Measurements from ENCODE around the gene KLHL22. TPM values are rescaled to one million over a fixed set of nuclear protein-coding genes. Genes with fewer than 3 reads are reported as not detected.

The KLHL22 gene
- total RNA-seq, 2 donors from 2014 or later, result 45.1 to 51.3 TPM

DNA sequence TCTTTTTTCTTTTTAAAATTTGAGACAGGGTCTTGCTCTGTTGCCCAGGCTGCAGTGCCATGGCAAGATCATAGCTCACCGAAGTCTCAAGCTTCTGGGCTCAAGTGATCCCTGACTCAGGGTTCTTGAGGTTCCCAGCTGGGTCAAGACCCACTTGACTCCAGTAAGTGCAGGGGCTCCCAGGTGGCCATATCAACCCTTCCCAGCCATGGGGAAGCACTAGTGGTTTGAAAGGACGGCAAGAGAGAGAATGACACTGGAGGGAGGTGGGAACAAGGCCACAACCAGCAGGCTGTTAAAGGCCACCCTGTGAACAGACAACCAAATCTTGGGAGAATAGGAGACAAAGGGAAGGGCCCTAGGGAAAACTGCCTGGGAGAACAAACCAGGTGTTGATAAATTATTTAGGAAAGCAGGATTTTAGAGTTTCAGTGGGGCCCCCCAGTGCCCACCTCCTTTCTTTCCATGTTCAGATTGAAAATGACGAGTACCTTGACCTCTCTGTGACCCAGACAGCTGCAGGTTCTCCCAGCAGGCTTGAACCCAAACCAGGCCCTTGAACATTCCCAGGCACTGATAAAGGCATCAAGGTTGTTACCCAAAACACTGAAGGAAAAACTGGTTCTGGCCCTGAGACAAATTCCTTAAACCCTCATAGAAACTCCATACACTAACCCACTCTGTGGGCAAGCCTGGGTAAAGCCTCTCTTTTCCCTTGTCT, 28.8 kb downstream of the KLHL22 start:
- H3K36me3 ChIP-seq, result peaks cover 0 to 3% of the 10 kb centered on the region in 2 donors
- no peaks in the 10 kb centered on the region for H3K27me3 ChIP-seq (replicated peaks; ENCODE audit: insufficient read depth)
- no peak overlapping the region for H3K4me3 ChIP-seq
- H3K4me1 ChIP-seq (replicated peaks), result no peaks in the 10 kb centered on the region
- intact Hi-C loops (cut with DNase I), result no loop called here
- TF ChIP-seq POLR2AphosphoS5 (IDR thresholded peaks at IDR 0.05) (no peak), POLR2A (IDR thresholded peaks at IDR 0.05) (no peak)
- TF ChIP-seq, protein P1, sequence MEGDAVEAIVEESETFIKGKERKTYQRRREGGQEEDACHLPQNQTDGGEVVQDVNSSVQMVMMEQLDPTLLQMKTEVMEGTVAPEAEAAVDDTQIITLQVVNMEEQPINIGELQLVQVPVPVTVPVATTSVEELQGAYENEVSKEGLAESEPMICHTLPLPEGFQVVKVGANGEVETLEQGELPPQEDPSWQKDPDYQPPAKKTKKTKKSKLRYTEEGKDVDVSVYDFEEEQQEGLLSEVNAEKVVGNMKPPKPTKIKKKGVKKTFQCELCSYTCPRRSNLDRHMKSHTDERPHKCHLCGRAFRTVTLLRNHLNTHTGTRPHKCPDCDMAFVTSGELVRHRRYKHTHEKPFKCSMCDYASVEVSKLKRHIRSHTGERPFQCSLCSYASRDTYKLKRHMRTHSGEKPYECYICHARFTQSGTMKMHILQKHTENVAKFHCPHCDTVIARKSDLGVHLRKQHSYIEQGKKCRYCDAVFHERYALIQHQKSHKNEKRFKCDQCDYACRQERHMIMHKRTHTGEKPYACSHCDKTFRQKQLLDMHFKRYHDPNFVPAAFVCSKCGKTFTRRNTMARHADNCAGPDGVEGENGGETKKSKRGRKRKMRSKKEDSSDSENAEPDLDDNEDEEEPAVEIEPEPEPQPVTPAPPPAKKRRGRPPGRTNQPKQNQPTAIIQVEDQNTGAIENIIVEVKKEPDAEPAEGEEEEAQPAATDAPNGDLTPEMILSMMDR (IDR thresholded peaks at IDR 0.05), result no peak
- 90% methylated on average over 3 of the region's 3 CpGs for WGBS
- no peaks in the 10 kb centered on the region for H3K9me3 ChIP-seq
- no peak overlapping the region for H3K27ac ChIP-seq
- no peak for DNase-seq (ENCODE audit: low spot score)

DNA sequence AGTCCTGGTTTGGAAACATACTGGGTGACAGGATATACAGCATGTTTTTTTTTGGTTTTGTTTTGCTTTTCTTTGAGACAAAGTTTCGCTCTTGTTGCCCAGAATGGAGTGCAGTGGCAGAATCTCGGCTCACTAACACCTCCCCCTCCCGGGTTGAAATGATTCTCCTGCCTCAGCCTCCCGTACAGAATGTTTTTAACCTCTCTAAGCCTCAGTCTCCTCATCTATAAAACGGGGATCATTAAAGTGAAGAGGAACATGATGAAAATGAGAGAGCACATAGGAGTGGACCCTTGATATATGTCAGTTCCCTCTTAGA, 29.9 kb downstream of the KLHL22 start:
- intact Hi-C loops (cut with DNase I), result no loop called here
- Histone ChIP-seq H3K9me3 (no peaks in the 10 kb centered on the region), H3K27ac (no peak overlapping the region), H3K4me1 (replicated peaks) (no peaks in the 10 kb centered on the region), H3K27me3 (replicated peaks; ENCODE audit: insufficient read depth) (no peaks in the 10 kb centered on the region), H3K4me3 (no peak overlapping the region), H3K36me3 (no peaks in the 10 kb centered on the region)
- WGBS, result 88% methylated on average over 5 of the region's 5 CpGs
- TF ChIP-seq, protein P1 (IDR thresholded peaks at IDR 0.05), result no peak
- TF ChIP-seq POLR2AphosphoS5 (IDR thresholded peaks at IDR 0.05) (no peak), POLR2A (IDR thresholded peaks at IDR 0.05) (no peak)
- DNase-seq (ENCODE audit: low spot score), result no peak

DNA sequence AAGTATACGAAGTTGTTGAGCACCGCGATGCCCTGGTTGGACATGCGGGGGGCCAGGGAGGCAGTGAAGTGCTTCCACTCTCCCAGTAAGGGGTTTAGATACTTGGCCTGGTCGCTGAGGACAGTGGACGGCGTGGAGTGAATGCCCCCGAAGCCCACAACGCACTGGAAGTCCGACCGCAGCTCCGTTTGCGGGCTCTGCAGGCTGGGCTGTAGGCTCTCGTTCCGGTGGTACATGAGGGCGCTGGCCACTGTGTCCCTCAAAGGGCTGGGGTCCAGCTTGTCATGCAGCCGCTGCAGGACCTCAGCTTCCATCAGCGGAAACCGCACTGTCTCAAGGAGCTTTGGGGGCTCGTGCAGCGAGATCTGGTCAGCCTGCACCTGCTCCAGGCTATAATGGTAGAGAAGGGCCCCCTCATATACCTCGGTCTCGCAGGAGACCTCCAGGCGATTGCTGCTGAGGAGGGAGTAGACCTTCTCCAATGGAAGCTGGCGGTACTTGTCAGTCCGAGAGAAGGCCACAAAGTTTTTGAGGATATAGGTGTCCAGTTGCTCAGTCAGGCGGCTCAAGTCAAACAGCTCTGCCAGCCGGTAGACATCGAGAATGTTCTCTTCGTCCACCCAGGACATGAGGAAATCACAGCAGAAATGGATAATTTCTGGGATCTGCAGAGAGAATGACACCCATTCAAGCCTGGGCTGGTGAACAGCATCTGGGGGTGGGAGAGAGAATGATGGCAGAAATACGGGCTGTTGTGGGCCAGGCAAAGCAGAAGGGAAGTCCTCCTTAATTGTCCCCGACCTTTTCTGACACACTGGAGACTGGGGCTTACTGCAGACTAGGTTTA, 30.5 kb downstream of the KLHL22 start:
- Histone ChIP-seq H3K27me3 (replicated peaks; ENCODE audit: insufficient read depth) (no peaks in the 10 kb centered on the region), H3K4me1 (replicated peaks) (no peaks in the 10 kb centered on the region), H3K9me3 (no peaks in the 10 kb centered on the region), H3K36me3 (no peaks in the 10 kb centered on the region), H3K27ac (no peak overlapping the region), H3K4me3 (no peak overlapping the region)
- 93% methylated on average over 32 of the region's 32 CpGs for WGBS
- TF ChIP-seq, protein P1 (IDR thresholded peaks at IDR 0.05), result no peak
- TF ChIP-seq POLR2A (IDR thresholded peaks at IDR 0.05), result no peak
- no peak for TF ChIP-seq POLR2AphosphoS5 (IDR thresholded peaks at IDR 0.05)
- DNase-seq (ENCODE audit: low spot score), result no peak
- intact Hi-C loops (cut with DNase I), result no loop called here

DNA sequence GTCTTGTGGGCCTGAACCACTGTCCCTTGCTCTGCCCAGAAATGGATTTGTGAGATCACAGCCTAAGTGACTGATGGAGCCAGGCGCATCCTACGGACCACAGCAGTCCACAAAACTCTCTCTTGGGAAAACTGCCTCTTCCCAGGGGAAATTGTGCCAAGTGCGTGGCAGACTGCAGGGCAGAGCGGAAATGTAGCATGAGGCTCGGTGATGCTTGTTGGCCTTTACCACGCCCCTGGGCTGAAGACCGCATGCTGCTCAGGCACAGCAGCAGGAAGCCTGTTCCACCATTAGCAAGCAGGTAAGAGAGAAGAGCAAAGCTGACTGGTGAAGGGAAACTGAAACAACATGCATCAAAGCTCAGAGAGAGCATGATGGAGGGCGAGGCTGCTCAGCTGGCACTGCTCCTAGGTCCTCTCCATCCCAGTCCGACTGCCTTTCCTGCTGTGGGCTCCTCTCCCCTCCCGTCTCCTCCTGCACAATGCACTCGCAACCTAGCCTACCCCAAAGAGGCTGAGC, 31.4 kb downstream of the KLHL22 start:
- no peak for DNase-seq (ENCODE audit: low spot score)
- no peak overlapping the region for H3K4me3 ChIP-seq
- 89% methylated on average over 11 of the region's 11 CpGs for WGBS
- intact Hi-C loops (cut with DNase I), result no loop called here
- H3K27ac ChIP-seq, result no peak overlapping the region
- H3K27me3 ChIP-seq (replicated peaks; ENCODE audit: insufficient read depth), result no peaks in the 10 kb centered on the region
- no peaks in the 10 kb centered on the region for H3K4me1 ChIP-seq (replicated peaks)
- TF ChIP-seq, protein P1 (IDR thresholded peaks at IDR 0.05), result no peak
- TF ChIP-seq POLR2A (IDR thresholded peaks at IDR 0.05) (no peak), POLR2AphosphoS5 (IDR thresholded peaks at IDR 0.05) (no peak)
- H3K36me3 ChIP-seq, result no peaks in the 10 kb centered on the region
- H3K9me3 ChIP-seq, result no peaks in the 10 kb centered on the region
